WTC11 (cell line): ENCODE measurements around the gene ZFYVE1. TPM values are rescaled to one million over a fixed set of nuclear protein-coding genes. Genes with fewer than 3 reads are reported as not detected.

ENCODE experiments used
- ATAC-seq: fragments of 200-7000 bp; cut with Tn5 transposase; 2 replicates; pipeline ENCODE4 v1.10.0; 2021; ENCODE audit warnings: mild to moderate bottlenecking, moderate library complexity
- CTCF ChIA-PET: fragments of 300-600 bp; sonication (Branson Sonifier 250); formaldehyde crosslinking; loops from one replicate; lab custom pipeline; 2021; ENCODE audit warnings: antibody characterized with exemption; lab: Charles Lee
- POLR2A ChIA-PET: fragments of 350-600 bp; sonication (Branson Sonifier 250); formaldehyde crosslinking; loops from one replicate; lab custom pipeline; 2021; ENCODE audit warnings: antibody characterized with exemption; lab: Charles Lee
- DNase-seq: peaks from one replicate; pipeline ENCODE4 v3.0.0; 2021; ENCODE audit warnings: low spot score
- H3K27ac Mint-ChIP-seq: 2 replicates; pipeline ENCODE4 v1.8.0; 2021; ENCODE audit warnings: mixed read lengths
- H3K27me3 Mint-ChIP-seq: 2 replicates; pipeline ENCODE4 v1.8.0; 2021; ENCODE audit warnings: low read depth, mild to moderate bottlenecking, moderate library complexity, mixed read lengths
- H3K36me3 Mint-ChIP-seq: 2 replicates; pipeline ENCODE4 v1.8.0; 2021; ENCODE audit warnings: mixed read lengths
- H3K4me1 Mint-ChIP-seq: 2 replicates; pipeline ENCODE4 v1.8.0; 2022; ENCODE audit warnings: mixed read lengths
- H3K4me3 Mint-ChIP-seq: 2 replicates; pipeline ENCODE4 v1.8.0; 2021; ENCODE audit warnings: mild to moderate bottlenecking, moderate library complexity, mixed read lengths
- H3K9me3 Mint-ChIP-seq: 2 replicates; pipeline ENCODE4 v1.8.0; 2021; ENCODE audit warnings: mixed read lengths
- ATF1 ChIP-seq: sonication (generic); formaldehyde crosslinking; IDR thresholded peaks from 2 replicates; pipeline ENCODE4 v1.8.1; 2023; ENCODE audit warnings: mild to moderate bottlenecking, moderate library complexity, missing genetic modification reagents
- ESRRA ChIP-seq: sonication (generic); formaldehyde crosslinking; IDR thresholded peaks from 2 replicates; pipeline ENCODE4 v1.8.1; 2022; ENCODE audit warnings: mild to moderate bottlenecking, missing genetic modification reagents, borderline replicate concordance
- FOXP1 ChIP-seq: sonication (generic); formaldehyde crosslinking; IDR thresholded peaks from 2 replicates; pipeline ENCODE4 v1.8.0; 2022; ENCODE audit warnings: missing genetic modification reagents, mild to moderate bottlenecking, moderate library complexity, borderline replicate concordance
- HMGA2 ChIP-seq: fragments of 250-450 bp; sonication (Bioruptor Pico); IDR thresholded peaks from 2 replicates; pipeline ENCODE4 v1.4.0; 2021; ENCODE audit warnings: mild to moderate bottlenecking, moderate library complexity
- MXD4 ChIP-seq: fragments of 250-450 bp; sonication (Bioruptor Pico); IDR thresholded peaks from 2 replicates; pipeline ENCODE4 v1.8.0; 2021; ENCODE audit warnings: mild to moderate bottlenecking, moderate library complexity, borderline replicate concordance
- MYBL2 ChIP-seq: sonication (generic); formaldehyde crosslinking; IDR thresholded peaks from 2 replicates; pipeline ENCODE4 v1.8.1; 2023; ENCODE audit warnings: mild to moderate bottlenecking, moderate library complexity, missing genetic modification reagents
- NFE2L1 ChIP-seq: sonication (generic); formaldehyde crosslinking; IDR thresholded peaks from 2 replicates; pipeline ENCODE4 v1.8.1; 2023; ENCODE audit warnings: missing genetic modification reagents
- OVOL2 ChIP-seq: fragments of 250-450 bp; sonication (Bioruptor Pico); IDR thresholded peaks from 2 replicates; pipeline ENCODE4 v1.9.0; 2021; ENCODE audit warnings: mild to moderate bottlenecking, borderline replicate concordance
- TEAD1 ChIP-seq: sonication (generic); formaldehyde crosslinking; IDR thresholded peaks from 2 replicates; pipeline ENCODE4 v1.8.0; 2022; ENCODE audit warnings: mild to moderate bottlenecking, missing genetic modification reagents
- ZNF317 ChIP-seq: sonication (generic); formaldehyde crosslinking; IDR thresholded peaks from 2 replicates; pipeline ENCODE4 v1.8.1; 2023; ENCODE audit warnings: low read depth, mild to moderate bottlenecking, moderate library complexity, missing genetic modification reagents, borderline replicate concordance
- ZNF396 ChIP-seq: fragments of 250-450 bp; sonication (Bioruptor Pico); IDR thresholded peaks from 2 replicates; pipeline ENCODE4 v1.8.0; 2021; ENCODE audit warnings: mild to moderate bottlenecking, moderate library complexity, borderline replicate concordance
- total RNA-seq: library from RNA; stranded (reverse); gene quantifications from 3 replicates; pipeline ENCODE4 v1.2.3, GENCODE V29; 2021
- TF ChIP-seq, protein P1 (sequence below): sonication (generic); formaldehyde crosslinking; IDR thresholded peaks from 2 replicates; pipeline ENCODE4 v1.8.1; 2022; ENCODE audit warnings: low read depth, missing genetic modification reagents, borderline replicate concordance
- TF ChIP-seq, protein P2 (sequence below): sonication (generic); formaldehyde crosslinking; IDR thresholded peaks from 2 replicates; pipeline ENCODE4 v1.8.0; 2022; ENCODE audit warnings: mild to moderate bottlenecking, missing genetic modification reagents
- TF ChIP-seq, protein P3 (sequence below): fragments of 200-600 bp; IDR thresholded peaks from 2 replicates; pipeline ENCODE4 v1.8.0; 2022; ENCODE audit warnings: antibody characterized with exemption
- TF ChIP-seq, protein P4 (sequence below): sonication (generic); formaldehyde crosslinking; IDR thresholded peaks from 2 replicates; pipeline ENCODE4 v1.8.0; 2022; ENCODE audit warnings: mild to moderate bottlenecking, missing genetic modification reagents
- TF ChIP-seq, protein P5 (sequence below): fragments of 250-450 bp; sonication (Bioruptor Pico); conservative IDR thresholded peaks from 2 replicates; pipeline ENCODE4 v1.9.0; 2021; ENCODE audit warnings: mild to moderate bottlenecking
- TF ChIP-seq, protein P6 (sequence below): sonication (generic); formaldehyde crosslinking; IDR thresholded peaks from 2 replicates; pipeline ENCODE4 v1.8.1; 2023; ENCODE audit warnings: mild to moderate bottlenecking, missing genetic modification reagents
- TF ChIP-seq, protein P7 (sequence below): fragments of 250-450 bp; sonication (Bioruptor Pico); IDR thresholded peaks from 2 replicates; pipeline ENCODE4 v1.9.0; 2021; ENCODE audit warnings: mild to moderate bottlenecking
- TF ChIP-seq, protein P8 (sequence below): sonication (generic); formaldehyde crosslinking; conservative IDR thresholded peaks from 2 replicates; pipeline ENCODE4 v1.8.1; 2023; ENCODE audit warnings: mild to moderate bottlenecking, low read depth, missing genetic modification reagents, moderate library complexity

The ZFYVE1 gene
- total RNA-seq, 1 experiment from 2014 or later = 12.8 TPM

DNA sequence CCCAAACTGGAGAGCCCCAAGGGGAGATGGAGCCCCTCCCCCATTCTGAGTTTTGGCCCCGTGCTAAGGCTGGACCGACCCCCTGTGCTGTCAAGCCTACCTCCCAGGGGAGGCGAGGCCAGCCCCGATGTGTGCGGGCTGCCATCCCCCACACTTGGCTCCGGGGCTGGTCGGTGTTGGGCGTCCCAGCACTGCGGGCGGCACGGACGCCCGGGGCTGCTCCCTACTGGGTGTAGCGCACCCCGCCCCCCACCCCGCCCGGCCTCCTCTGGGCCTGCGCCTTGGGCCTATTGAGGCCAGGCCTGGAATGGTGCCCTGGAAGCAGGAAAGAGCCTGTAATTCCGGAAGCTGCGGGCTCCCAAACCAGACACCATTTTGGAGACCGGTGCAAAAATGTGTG, 98.0 kb downstream of the ZFYVE1 start (continued):
- TF ChIP-seq, protein P1, sequence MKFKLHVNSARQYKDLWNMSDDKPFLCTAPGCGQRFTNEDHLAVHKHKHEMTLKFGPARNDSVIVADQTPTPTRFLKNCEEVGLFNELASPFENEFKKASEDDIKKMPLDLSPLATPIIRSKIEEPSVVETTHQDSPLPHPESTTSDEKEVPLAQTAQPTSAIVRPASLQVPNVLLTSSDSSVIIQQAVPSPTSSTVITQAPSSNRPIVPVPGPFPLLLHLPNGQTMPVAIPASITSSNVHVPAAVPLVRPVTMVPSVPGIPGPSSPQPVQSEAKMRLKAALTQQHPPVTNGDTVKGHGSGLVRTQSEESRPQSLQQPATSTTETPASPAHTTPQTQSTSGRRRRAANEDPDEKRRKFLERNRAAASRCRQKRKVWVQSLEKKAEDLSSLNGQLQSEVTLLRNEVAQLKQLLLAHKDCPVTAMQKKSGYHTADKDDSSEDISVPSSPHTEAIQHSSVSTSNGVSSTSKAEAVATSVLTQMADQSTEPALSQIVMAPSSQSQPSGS (CRISPR knock-in tag) = no peak

DNA sequence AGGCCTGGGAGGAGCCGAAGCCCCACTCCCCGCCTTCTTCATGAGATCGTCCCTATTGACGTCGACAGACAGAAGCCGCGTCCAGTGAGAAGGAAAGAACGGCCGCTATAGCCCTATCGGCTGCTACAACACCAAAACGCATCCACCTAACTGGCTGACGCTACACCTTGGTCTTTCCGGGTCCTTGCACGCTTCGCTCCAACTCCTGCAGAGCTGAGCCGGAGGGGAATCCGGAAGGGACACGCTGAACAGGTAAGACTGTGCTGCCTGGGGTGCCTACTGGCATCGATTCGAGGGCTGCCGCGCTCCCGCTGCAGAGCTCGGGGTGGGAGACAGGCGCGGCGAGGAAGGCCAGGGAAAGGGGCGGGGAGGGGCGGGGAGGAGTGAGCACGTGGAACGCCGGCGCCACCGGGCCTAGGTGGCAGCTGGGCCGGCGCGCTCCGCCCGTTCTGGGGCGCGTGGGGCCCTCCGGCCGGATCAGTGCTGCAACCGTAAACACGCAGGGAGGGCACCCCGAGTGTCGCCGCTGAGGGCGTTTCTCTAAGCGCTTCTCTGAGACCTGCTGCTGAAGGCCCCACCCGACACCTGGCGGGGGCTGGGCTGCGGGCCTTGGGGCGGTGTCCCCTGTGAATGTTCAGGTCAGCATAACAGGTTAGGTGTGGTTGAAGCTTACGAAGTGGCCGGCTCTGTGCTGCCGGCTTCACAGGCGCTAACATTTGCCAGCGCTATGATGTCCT, 100.4 kb downstream of the ZFYVE1 start, which contains the start of gene DCAF4:
TSS of gene DCAF4 (plus strand) at position 173 of the 737 bp plus-strand sequence. CDS start 11,515 bp downstream, outside the sequence.
- DNase-seq = peak; percentile 96
- ATAC-seq = peak; percentile 98
- Mint-ChIP-seq H3K36me3 (no peaks in the 10 kb centered on the region), H3K4me3 (peak within 1 kb of the TSS; percentile 87), H3K27ac (peak within 1 kb of the TSS; percentile 70), H3K27me3 (peaks cover 20% of the 10 kb centered on the region), H3K9me3 (no peaks in the 10 kb centered on the region), H3K4me1 (peaks cover 19% of the 10 kb centered on the region)
- CTCF ChIA-PET = interaction anchor here (1.0 to 1.5 kb wide), 2 partner anchors 22 to 412 kb away, joined by 4 to 8 read pairs; no protein-coding TSS in a partner anchor
- POLR2A ChIA-PET = interaction anchor here (0.5 to 1.4 kb wide), 3 partner anchors 132 to 470 kb away, joined by 3 to 7 read pairs (median 3); partner anchors contain the start of gene RBM25
- no peak for TF ChIP-seq OVOL2 (CRISPR knock-in tag)
- TF ChIP-seq, protein P2, sequence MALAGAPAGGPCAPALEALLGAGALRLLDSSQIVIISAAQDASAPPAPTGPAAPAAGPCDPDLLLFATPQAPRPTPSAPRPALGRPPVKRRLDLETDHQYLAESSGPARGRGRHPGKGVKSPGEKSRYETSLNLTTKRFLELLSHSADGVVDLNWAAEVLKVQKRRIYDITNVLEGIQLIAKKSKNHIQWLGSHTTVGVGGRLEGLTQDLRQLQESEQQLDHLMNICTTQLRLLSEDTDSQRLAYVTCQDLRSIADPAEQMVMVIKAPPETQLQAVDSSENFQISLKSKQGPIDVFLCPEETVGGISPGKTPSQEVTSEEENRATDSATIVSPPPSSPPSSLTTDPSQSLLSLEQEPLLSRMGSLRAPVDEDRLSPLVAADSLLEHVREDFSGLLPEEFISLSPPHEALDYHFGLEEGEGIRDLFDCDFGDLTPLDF (CRISPR knock-in tag) = no peak
- TF ChIP-seq NFE2L1 (CRISPR knock-in tag) = peak; percentile 53; the same call in 1 of the 2 replicates
- peak; percentile 83; the same call in 1 of the 2 replicates for TF ChIP-seq MYBL2 (CRISPR knock-in tag)
- TF ChIP-seq HMGA2 = no peak
- TF ChIP-seq, protein P3, sequence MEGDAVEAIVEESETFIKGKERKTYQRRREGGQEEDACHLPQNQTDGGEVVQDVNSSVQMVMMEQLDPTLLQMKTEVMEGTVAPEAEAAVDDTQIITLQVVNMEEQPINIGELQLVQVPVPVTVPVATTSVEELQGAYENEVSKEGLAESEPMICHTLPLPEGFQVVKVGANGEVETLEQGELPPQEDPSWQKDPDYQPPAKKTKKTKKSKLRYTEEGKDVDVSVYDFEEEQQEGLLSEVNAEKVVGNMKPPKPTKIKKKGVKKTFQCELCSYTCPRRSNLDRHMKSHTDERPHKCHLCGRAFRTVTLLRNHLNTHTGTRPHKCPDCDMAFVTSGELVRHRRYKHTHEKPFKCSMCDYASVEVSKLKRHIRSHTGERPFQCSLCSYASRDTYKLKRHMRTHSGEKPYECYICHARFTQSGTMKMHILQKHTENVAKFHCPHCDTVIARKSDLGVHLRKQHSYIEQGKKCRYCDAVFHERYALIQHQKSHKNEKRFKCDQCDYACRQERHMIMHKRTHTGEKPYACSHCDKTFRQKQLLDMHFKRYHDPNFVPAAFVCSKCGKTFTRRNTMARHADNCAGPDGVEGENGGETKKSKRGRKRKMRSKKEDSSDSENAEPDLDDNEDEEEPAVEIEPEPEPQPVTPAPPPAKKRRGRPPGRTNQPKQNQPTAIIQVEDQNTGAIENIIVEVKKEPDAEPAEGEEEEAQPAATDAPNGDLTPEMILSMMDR = no peak
- TF ChIP-seq, protein P4, sequence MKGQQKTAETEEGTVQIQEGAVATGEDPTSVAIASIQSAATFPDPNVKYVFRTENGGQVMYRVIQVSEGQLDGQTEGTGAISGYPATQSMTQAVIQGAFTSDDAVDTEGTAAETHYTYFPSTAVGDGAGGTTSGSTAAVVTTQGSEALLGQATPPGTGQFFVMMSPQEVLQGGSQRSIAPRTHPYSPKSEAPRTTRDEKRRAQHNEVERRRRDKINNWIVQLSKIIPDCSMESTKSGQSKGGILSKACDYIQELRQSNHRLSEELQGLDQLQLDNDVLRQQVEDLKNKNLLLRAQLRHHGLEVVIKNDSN (CRISPR knock-in tag) = no peak; the same call in 1 of the 2 replicates
- TF ChIP-seq, protein P5, sequence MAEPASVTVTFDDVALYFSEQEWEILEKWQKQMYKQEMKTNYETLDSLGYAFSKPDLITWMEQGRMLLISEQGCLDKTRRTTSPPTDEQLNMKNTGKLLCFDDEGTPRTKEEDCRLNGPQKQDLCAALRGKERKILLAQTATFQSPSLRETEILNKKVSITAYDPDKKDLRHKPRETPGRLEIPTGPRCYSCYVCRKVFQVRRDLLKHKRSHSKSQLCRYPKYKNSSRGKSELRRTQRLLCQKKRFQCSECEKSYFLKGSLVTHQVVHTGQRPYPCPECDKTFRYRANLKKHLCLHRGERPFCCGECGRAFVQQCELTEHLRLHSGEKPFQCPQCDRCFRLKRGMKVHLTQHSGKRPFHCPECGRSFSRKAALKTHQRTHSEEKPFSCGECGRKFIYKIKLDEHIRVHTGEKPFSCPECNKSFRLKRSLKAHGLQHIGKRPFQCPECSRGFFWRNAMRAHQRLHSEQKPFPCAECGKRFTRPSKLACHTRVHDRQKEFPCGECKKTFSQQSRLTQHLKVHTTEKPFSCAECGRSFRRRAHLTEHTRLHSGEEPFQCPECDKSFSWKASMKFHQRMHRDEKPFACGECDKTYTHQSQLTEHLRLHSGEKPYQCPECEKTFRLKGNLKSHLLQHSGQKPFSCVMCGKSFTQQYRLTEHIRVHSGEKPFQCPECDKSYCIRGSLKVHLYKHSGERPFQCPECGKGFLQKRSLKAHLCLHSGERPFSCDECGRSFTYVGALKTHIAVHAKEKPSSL (CRISPR knock-in tag) = no peak
- TF ChIP-seq FOXP1 = peak; percentile 83; the same call in 1 of the 2 replicates
- TF ChIP-seq ZNF317 (CRISPR knock-in tag) = 0 out of 2 replicates have a peak, but pooled peaks have one; percentile 6
- TF ChIP-seq TEAD1 = no peak
- TF ChIP-seq, protein P6, sequence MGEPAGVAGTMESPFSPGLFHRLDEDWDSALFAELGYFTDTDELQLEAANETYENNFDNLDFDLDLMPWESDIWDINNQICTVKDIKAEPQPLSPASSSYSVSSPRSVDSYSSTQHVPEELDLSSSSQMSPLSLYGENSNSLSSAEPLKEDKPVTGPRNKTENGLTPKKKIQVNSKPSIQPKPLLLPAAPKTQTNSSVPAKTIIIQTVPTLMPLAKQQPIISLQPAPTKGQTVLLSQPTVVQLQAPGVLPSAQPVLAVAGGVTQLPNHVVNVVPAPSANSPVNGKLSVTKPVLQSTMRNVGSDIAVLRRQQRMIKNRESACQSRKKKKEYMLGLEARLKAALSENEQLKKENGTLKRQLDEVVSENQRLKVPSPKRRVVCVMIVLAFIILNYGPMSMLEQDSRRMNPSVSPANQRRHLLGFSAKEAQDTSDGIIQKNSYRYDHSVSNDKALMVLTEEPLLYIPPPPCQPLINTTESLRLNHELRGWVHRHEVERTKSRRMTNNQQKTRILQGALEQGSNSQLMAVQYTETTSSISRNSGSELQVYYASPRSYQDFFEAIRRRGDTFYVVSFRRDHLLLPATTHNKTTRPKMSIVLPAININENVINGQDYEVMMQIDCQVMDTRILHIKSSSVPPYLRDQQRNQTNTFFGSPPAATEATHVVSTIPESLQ (CRISPR knock-in tag) = no peak
- TF ChIP-seq ESRRA = no peak
- TF ChIP-seq ATF1 = no peak
- no peak for TF ChIP-seq MXD4 (CRISPR knock-in tag)
- TF ChIP-seq, protein P1 (CRISPR knock-in tag) = no peak
- no peak for TF ChIP-seq ZNF396 (CRISPR knock-in tag)
- TF ChIP-seq, protein P7, sequence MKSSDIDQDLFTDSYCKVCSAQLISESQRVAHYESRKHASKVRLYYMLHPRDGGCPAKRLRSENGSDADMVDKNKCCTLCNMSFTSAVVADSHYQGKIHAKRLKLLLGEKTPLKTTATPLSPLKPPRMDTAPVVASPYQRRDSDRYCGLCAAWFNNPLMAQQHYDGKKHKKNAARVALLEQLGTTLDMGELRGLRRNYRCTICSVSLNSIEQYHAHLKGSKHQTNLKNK (CRISPR knock-in tag) = no peak
- TF ChIP-seq, protein P8, sequence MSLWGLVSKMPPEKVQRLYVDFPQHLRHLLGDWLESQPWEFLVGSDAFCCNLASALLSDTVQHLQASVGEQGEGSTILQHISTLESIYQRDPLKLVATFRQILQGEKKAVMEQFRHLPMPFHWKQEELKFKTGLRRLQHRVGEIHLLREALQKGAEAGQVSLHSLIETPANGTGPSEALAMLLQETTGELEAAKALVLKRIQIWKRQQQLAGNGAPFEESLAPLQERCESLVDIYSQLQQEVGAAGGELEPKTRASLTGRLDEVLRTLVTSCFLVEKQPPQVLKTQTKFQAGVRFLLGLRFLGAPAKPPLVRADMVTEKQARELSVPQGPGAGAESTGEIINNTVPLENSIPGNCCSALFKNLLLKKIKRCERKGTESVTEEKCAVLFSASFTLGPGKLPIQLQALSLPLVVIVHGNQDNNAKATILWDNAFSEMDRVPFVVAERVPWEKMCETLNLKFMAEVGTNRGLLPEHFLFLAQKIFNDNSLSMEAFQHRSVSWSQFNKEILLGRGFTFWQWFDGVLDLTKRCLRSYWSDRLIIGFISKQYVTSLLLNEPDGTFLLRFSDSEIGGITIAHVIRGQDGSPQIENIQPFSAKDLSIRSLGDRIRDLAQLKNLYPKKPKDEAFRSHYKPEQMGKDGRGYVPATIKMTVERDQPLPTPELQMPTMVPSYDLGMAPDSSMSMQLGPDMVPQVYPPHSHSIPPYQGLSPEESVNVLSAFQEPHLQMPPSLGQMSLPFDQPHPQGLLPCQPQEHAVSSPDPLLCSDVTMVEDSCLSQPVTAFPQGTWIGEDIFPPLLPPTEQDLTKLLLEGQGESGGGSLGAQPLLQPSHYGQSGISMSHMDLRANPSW (CRISPR knock-in tag) = no peak
